ENCODE data around the gene TAS2R31.
"Not testable (repeated sequence)": the region's sequence is repeated elsewhere in the genome, so short reads cannot be mapped to it uniquely, and the experiment has no call there.

TAS2R31 gene, protein sequence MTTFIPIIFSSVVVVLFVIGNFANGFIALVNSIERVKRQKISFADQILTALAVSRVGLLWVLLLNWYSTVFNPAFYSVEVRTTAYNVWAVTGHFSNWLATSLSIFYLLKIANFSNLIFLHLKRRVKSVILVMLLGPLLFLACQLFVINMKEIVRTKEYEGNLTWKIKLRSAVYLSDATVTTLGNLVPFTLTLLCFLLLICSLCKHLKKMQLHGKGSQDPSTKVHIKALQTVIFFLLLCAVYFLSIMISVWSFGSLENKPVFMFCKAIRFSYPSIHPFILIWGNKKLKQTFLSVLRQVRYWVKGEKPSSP

DNA sequence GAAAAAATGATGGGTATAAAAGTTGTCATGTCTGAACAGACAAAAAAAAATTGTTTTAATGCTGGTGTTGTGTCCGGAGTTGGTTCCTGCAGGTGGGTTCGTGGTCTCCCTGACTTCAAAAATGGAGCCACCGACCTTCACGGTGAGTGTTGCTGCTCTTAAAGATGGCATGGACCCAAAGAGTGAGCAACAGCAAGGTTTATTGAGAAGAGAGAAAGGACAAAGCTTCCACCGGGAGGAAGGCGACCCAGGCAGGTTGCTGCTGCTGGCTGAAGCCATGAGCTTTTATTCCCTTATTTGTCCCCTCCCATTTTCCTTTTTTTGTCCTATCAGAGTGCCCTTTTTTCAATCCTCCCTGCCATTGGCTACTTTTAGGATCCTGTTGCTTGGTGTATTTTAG lies at the start of gene TAS2R31:
Gene TAS2R31, minus strand, starts transcription at position 101 of the 400 bp plus-strand sequence. Its CDS starts 72 bp downstream, at position 29.
- Histone ChIP-seq H3K36me3 (ENCODE audit: control insufficient read depth in 1 of 2, insufficient read depth in 2 of 2, low read length in 2 of 2) (no peaks in the 10 kb centered on the region), H3K27ac (ENCODE audit: low read length) (no peak within 1 kb of the TSS)

DNA sequence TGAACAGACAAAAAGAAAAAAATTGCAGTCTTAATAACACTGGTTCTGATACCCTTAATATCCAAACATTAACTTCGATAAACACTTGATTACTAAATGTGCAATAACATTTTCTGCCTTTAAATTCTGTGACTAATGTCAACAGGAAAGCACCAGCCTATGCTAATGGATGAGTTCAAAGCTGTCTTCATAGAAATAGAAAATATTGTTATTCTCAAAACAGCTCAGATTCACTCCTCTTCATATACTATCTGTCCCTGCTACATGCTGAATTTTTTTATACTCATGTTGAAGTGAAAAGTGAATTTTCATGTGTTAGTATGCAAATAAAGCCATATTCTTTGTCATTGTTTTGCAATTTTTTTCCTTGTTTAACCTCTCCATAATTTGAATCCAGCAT lies 47.0 kb upstream of the TAS2R31 start:
- Histone ChIP-seq H3K4me1 (ENCODE audit: control insufficient read depth in 1 of 2, insufficient read depth in 2 of 2, low read length in 2 of 2) (no peaks in the 10 kb centered on the region), H3K9me3 (ENCODE audit: control insufficient read depth in 1 of 2, low read length in 2 of 2) (peaks cover 8 to 11% of the 10 kb centered on the region in 2 donors), H3K36me3 (ENCODE audit: control insufficient read depth in 1 of 2, insufficient read depth in 2 of 2, low read length in 2 of 2) (no peaks in the 10 kb centered on the region), H3K4me3 (ENCODE audit: low read depth in 1 of 2, low read length in 2 of 2) (no peak overlapping the region), H3K27me3 (ENCODE audit: low read depth, low read length) (no peaks in the 10 kb centered on the region), H3K27ac (ENCODE audit: low read length) (no peak overlapping the region)

More for the DNA sequence above, at the start of gene TAS2R31:
- no peaks in the 10 kb centered on the region for H3K27me3 ChIP-seq (ENCODE audit: low read depth, low read length)
- H3K4me3 ChIP-seq (ENCODE audit: low read depth in 1 of 2, low read length in 2 of 2): no peak within 1 kb of the TSS
- no peaks in the 10 kb centered on the region for H3K9me3 ChIP-seq (ENCODE audit: control insufficient read depth in 1 of 2, low read length in 2 of 2)
- no peaks in the 10 kb centered on the region for H3K4me1 ChIP-seq (ENCODE audit: control insufficient read depth in 1 of 2, insufficient read depth in 2 of 2, low read length in 2 of 2)

DNA sequence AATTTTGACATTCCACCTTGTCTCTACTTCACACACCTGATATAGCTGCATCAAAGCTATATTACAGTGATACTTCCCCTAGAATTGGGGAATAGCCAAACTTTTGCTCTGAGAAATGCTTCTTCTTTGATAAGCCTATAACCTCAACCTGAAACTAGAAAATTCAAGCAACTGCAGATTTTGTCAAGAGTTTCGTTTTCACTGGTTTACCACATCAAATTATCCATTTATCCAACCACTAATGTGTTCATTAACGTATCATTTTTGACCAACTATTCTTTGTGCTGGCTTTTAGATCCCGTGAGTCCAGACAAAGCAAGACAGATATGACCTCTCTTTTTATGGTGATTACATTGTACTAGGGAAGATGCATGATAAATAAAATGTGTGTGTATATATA lies 44.4 kb upstream of the TAS2R31 start:
- H3K4me1 ChIP-seq (ENCODE audit: control insufficient read depth in 1 of 2, insufficient read depth in 2 of 2, low read length in 2 of 2): no peaks in the 10 kb centered on the region
- H3K27me3 ChIP-seq (ENCODE audit: low read depth, low read length): no peaks in the 10 kb centered on the region
- H3K36me3 ChIP-seq (ENCODE audit: control insufficient read depth in 1 of 2, insufficient read depth in 2 of 2, low read length in 2 of 2): no peaks in the 10 kb centered on the region
- peaks cover 0 to under 1% of the 10 kb centered on the region in 2 donors for H3K9me3 ChIP-seq (ENCODE audit: control insufficient read depth in 1 of 2, low read length in 2 of 2)
- no peak overlapping the region for H3K27ac ChIP-seq (ENCODE audit: low read length)
- no peak overlapping the region for H3K4me3 ChIP-seq (ENCODE audit: low read depth in 1 of 2, low read length in 2 of 2)

DNA sequence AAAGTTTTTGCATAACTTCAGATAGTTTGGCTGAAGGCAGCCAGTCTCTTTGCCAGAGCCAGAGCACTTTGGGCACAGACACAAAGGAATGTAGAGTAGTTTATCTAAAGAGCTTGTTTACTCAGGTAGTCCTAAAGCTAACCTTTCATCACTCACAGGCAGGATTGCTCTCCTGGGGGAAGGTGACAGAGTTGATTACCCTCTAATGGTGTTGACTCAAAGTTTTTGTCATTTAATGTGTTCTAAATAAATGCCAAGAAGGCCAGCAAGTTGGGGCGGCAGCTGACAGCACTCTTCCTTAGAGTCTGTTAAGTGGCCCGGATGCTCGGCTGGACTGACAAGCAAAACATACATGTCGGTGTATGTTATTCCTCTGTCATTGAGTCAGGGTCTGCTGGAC lies 40.2 kb upstream of the TAS2R31 start:
- H3K27me3 ChIP-seq (ENCODE audit: low read depth, low read length): no peaks in the 10 kb centered on the region
- H3K9me3 ChIP-seq (ENCODE audit: control insufficient read depth in 1 of 2, low read length in 2 of 2): no peaks in the 10 kb centered on the region
- H3K4me1 ChIP-seq (ENCODE audit: control insufficient read depth in 1 of 2, insufficient read depth in 2 of 2, low read length in 2 of 2): no peaks in the 10 kb centered on the region
- no peak overlapping the region for H3K27ac ChIP-seq (ENCODE audit: low read length)
- H3K36me3 ChIP-seq (ENCODE audit: control insufficient read depth in 1 of 2, insufficient read depth in 2 of 2, low read length in 2 of 2): no peaks in the 10 kb centered on the region
- no peak overlapping the region for H3K4me3 ChIP-seq (ENCODE audit: low read depth in 1 of 2, low read length in 2 of 2)

DNA sequence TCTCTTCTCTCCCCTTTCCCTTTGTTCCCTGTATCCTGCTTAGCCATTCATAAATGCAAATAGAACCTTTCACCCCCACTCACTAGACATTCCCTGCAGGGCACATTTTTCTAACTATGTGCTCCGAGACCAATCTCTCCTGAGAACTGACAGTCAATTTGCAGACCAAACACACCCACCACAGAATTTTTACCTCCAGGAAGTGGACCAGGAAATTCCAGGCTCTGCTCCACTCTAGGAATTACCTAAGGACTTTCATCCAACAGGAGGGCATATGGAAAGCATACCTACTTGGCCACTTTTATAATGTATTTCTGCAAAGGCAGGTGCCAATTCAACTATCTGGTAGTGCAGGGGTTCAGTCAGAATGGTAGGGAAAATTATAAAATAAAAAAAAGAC lies 39.8 kb upstream of the TAS2R31 start:
- Histone ChIP-seq H3K27me3 (ENCODE audit: low read depth, low read length) (no peaks in the 10 kb centered on the region), H3K9me3 (ENCODE audit: control insufficient read depth in 1 of 2, low read length in 2 of 2) (no peaks in the 10 kb centered on the region), H3K4me1 (ENCODE audit: control insufficient read depth in 1 of 2, insufficient read depth in 2 of 2, low read length in 2 of 2) (no peaks in the 10 kb centered on the region), H3K4me3 (ENCODE audit: low read depth in 1 of 2, low read length in 2 of 2) (no peak overlapping the region), H3K36me3 (ENCODE audit: control insufficient read depth in 1 of 2, insufficient read depth in 2 of 2, low read length in 2 of 2) (no peaks in the 10 kb centered on the region), H3K27ac (ENCODE audit: low read length) (no peak overlapping the region)

DNA sequence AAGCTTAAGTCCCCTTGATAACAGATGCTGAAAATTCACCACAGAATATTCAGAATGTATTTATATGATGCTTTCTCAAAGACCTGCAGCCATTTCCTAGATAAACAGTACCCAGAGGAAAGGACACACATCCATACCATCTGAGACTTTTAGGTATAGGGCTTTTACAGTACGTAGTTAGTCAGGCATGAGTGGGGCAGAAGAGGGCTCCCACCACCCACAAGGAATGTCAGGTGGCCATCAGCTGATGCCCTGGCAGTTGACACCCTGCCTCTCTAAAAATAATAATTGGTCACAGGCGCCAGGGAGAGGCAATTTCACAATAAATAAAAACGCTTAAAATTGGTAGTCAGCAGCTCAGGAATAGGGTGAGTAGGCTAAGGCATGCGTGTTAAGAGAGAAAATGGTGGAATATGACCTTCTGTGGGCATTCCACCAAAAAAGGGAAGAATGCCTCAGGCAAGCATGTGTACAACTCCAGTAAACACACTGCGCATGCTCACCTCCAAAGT lies 38.7 kb upstream of the TAS2R31 start:
- no peaks in the 10 kb centered on the region for H3K9me3 ChIP-seq (ENCODE audit: control insufficient read depth in 1 of 2, low read length in 2 of 2)
- H3K27me3 ChIP-seq (ENCODE audit: low read depth, low read length): no peaks in the 10 kb centered on the region
- H3K4me3 ChIP-seq (ENCODE audit: low read depth in 1 of 2, low read length in 2 of 2): no peak overlapping the region
- H3K4me1 ChIP-seq (ENCODE audit: control insufficient read depth in 1 of 2, insufficient read depth in 2 of 2, low read length in 2 of 2): no peaks in the 10 kb centered on the region
- no peak overlapping the region for H3K27ac ChIP-seq (ENCODE audit: low read length)
- H3K36me3 ChIP-seq (ENCODE audit: control insufficient read depth in 1 of 2, insufficient read depth in 2 of 2, low read length in 2 of 2): no peaks in the 10 kb centered on the region

DNA sequence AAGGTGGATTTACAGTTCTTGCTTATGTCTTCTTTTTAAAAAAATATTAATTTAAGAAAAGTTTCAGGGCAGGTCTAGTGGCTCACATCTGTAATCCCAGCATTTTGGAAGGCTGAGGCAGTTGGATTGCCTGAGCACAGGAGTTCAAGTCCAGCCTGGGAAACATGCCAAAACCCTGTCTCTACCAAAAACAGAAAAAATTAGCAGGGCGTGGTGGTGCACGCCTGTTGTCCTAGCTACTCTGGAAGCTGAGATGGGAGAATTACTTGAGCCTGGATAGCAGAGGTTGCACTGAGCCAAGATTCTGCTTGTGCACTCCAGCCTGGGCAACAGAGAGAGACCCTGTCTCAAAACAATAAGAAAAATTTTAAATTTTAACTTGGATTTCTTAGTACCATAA lies 36.3 kb upstream of the TAS2R31 start:
- H3K27me3 ChIP-seq (ENCODE audit: low read depth, low read length): no peaks in the 10 kb centered on the region
- H3K36me3 ChIP-seq (ENCODE audit: control insufficient read depth in 1 of 2, insufficient read depth in 2 of 2, low read length in 2 of 2): no peaks in the 10 kb centered on the region
- H3K27ac ChIP-seq (ENCODE audit: low read length): no peak overlapping the region
- H3K4me3 ChIP-seq (ENCODE audit: low read depth in 1 of 2, low read length in 2 of 2): no peak overlapping the region
- no peaks in the 10 kb centered on the region for H3K9me3 ChIP-seq (ENCODE audit: control insufficient read depth in 1 of 2, low read length in 2 of 2)
- H3K4me1 ChIP-seq (ENCODE audit: control insufficient read depth in 1 of 2, insufficient read depth in 2 of 2, low read length in 2 of 2): no peaks in the 10 kb centered on the region

DNA sequence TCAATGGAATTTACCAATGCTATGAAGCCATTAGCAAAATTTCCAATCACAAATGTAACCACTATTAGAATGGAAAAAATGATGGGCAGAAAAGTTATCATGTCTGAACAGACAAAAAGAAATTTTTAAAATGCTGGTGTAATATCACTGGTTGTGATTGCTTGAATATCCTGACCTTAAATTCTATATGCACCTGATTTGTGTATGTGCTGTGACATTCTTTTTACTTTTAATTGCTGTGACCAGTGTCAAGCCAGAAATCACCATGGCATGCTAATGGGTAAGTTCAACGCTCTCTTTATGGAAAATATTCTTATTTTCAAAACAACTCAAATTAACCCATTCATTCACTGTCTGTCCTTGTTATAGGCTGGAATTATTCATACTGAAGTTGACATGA lies 31.0 kb upstream of the TAS2R31 start, which contains the start of gene TAS2R46:
Gene TAS2R46, minus strand, starts transcription at position 101 of the 400 bp plus-strand sequence. Its CDS starts 0 bp downstream, at position 101.
- H3K4me1 ChIP-seq (ENCODE audit: control insufficient read depth in 1 of 2, insufficient read depth in 2 of 2, low read length in 2 of 2); H3K9me3 ChIP-seq (ENCODE audit: control insufficient read depth in 1 of 2, low read length in 2 of 2); H3K27ac ChIP-seq (ENCODE audit: low read length); H3K4me3 ChIP-seq (ENCODE audit: low read depth in 1 of 2, low read length in 2 of 2); H3K27me3 ChIP-seq (ENCODE audit: low read depth, low read length); H3K36me3 ChIP-seq (ENCODE audit: control insufficient read depth in 1 of 2, insufficient read depth in 2 of 2, low read length in 2 of 2): not testable (repeated sequence)

DNA sequence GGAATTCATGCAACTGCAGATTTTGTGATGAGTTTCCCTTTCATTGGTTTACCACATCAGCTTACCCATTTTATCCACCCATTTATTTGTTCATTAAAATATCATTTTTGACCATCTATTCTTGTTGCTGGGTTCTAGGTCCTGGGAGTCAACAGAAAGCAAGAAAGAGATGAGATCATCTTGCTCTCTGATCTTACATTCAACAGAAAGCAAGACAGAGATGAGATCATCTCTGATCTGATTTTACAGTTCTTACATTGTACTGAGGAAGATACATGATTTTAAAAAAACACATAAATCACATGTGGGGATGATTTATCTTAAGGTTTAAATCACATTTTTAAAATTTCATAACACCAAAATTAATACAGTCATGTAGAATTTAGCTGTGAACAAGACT lies 28.6 kb upstream of the TAS2R31 start:
- Histone ChIP-seq H3K9me3 (ENCODE audit: control insufficient read depth in 1 of 2, low read length in 2 of 2) (no peaks in the 10 kb centered on the region), H3K27me3 (ENCODE audit: low read depth, low read length) (no peaks in the 10 kb centered on the region), H3K36me3 (ENCODE audit: control insufficient read depth in 1 of 2, insufficient read depth in 2 of 2, low read length in 2 of 2) (no peaks in the 10 kb centered on the region), H3K4me3 (ENCODE audit: low read depth in 1 of 2, low read length in 2 of 2) (no peak overlapping the region), H3K27ac (ENCODE audit: low read length) (no peak overlapping the region), H3K4me1 (ENCODE audit: control insufficient read depth in 1 of 2, insufficient read depth in 2 of 2, low read length in 2 of 2) (no peaks in the 10 kb centered on the region)

DNA sequence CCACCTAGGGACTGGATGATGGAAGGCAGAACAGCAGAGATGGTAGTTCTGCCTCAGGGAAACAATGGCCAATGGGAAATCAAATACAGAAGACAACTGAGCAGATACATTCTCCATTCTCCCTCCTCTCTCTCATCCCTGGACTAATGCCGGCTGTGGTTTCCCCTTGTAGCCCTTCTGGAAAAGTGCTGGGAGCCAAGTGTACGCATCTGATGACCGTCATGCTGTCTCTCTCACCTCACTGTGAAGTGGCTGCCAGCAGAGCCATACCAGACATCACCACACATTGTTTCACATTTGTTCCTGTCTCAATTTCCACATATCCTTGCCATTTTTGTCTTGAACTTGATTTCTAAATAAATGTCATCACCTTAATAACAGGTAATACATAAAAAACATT lies 27.8 kb upstream of the TAS2R31 start:
- no peak overlapping the region for H3K27ac ChIP-seq (ENCODE audit: low read length)
- H3K4me3 ChIP-seq (ENCODE audit: low read depth in 1 of 2, low read length in 2 of 2): no peak overlapping the region
- H3K27me3 ChIP-seq (ENCODE audit: low read depth, low read length): no peaks in the 10 kb centered on the region
- H3K36me3 ChIP-seq (ENCODE audit: control insufficient read depth in 1 of 2, insufficient read depth in 2 of 2, low read length in 2 of 2): no peaks in the 10 kb centered on the region
- no peaks in the 10 kb centered on the region for H3K9me3 ChIP-seq (ENCODE audit: control insufficient read depth in 1 of 2, low read length in 2 of 2)
- H3K4me1 ChIP-seq (ENCODE audit: control insufficient read depth in 1 of 2, insufficient read depth in 2 of 2, low read length in 2 of 2): no peaks in the 10 kb centered on the region

DNA sequence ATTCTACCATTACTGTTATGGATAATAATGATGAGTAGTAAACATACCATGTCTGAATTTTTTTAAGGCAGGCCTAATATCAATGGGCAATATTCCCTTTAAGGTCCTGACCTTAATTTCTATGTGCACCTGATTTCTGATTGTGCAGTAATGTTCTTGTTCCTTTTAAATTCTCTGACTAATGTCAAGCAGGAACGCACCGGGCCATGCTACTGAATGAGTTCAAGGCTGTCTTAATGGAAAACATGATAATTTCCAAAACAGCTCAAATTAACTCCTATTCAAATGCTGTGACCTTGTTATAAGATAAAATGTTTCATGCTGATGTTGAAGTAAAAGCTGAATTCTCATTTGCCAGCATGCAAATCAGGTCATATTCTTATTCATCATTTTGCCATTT lies 24.1 kb upstream of the TAS2R31 start:
- Histone ChIP-seq H3K27me3 (ENCODE audit: low read depth, low read length) (no peaks in the 10 kb centered on the region), H3K9me3 (ENCODE audit: control insufficient read depth in 1 of 2, low read length in 2 of 2) (peaks cover 0 to 3% of the 10 kb centered on the region in 2 donors), H3K4me3 (ENCODE audit: low read depth in 1 of 2, low read length in 2 of 2) (no peak overlapping the region), H3K36me3 (ENCODE audit: control insufficient read depth in 1 of 2, insufficient read depth in 2 of 2, low read length in 2 of 2) (peaks cover 0 to 3% of the 10 kb centered on the region in 2 donors), H3K27ac (ENCODE audit: low read length) (no peak overlapping the region), H3K4me1 (ENCODE audit: control insufficient read depth in 1 of 2, insufficient read depth in 2 of 2, low read length in 2 of 2) (no peaks in the 10 kb centered on the region)
